Heart left ventricle (tissue), 16 donors: ENCODE results near the gene NUSAP1. TPM values are rescaled to one million over a fixed set of nuclear protein-coding genes. Genes with fewer than 3 reads are reported as not detected.
A peak's percentile ranks its signal among the peaks of the same experiment; 100 is the strongest.

ENCODE experiments used
- ATAC-seq, 4 donors: fragments of 200-7000 bp; cut with Tn5 transposase; one replicate each; pipeline ENCODE4 v1.9.1; 2020 to 2022; ENCODE audit warnings: moderate library complexity in 4 of 4, mild to moderate bottlenecking in 3 of 4, moderate number of reproducible peaks in 1 of 4
- DNase-seq, 5 donors: peaks; one replicate each; pipeline ENCODE4 v3.0.0-alpha.2; 2020
- H3K27ac ChIP-seq, 12 donors: fragments of 200-600 bp; sonication (generic) in 4 of 12; one replicate each; pipeline versions ENCODE4 v1.5.0 to v1.8.0; 2016 to 2022; ENCODE audit warnings: mild to moderate bottlenecking in 2 of 12
- H3K27me3 ChIP-seq, 9 donors: fragments of 200-600 bp; sonication (generic) in 2 of 9; one replicate each; pipeline versions ENCODE4 v1.5.1 to v1.8.0; 2016 to 2022; ENCODE audit warnings: mild to moderate bottlenecking in 3 of 9
- H3K36me3 ChIP-seq, 9 donors: fragments of 200-600 bp; sonication (generic) in 2 of 9; one replicate each; pipeline versions ENCODE4 v1.5.0 to v1.8.0; 2018 to 2022; ENCODE audit warnings: mild to moderate bottlenecking in 2 of 9
- H3K4me1 ChIP-seq, 12 donors: fragments of 200-600 bp; sonication (generic) in 4 of 12; one replicate each; pipeline versions ENCODE4 v1.5.0 to v1.8.0; 2016 to 2022; ENCODE audit warnings: mild to moderate bottlenecking in 3 of 12
- H3K4me3 ChIP-seq, 12 donors: fragments of 200-600 bp; sonication (generic) in 4 of 12; one replicate each; pipeline versions ENCODE4 v1.5.0 to v1.8.0; 2017 to 2022; ENCODE audit warnings: mild to moderate bottlenecking in 9 of 12, moderate library complexity in 4 of 12
- H3K9me3 ChIP-seq, 12 donors: fragments of 200-600 bp; sonication (generic) in 4 of 12; one replicate each; pipeline versions ENCODE4 v1.5.0 to v1.8.0; 2016 to 2022; ENCODE audit warnings: mild to moderate bottlenecking in 1 of 12
- CTCF ChIP-seq, 12 donors: fragments of 200-600 bp; sonication (generic) in 4 of 12; IDR thresholded peaks; one replicate each; pipeline versions ENCODE4 v1.5.0 to v1.8.0; 2018 to 2022; ENCODE audit warnings: antibody characterized with exemption in 12 of 12, mild to moderate bottlenecking in 5 of 12
- POLR2A ChIP-seq, 2 donors: fragments of 450-650 bp; IDR thresholded peaks; one replicate each; pipeline ENCODE4 v1.6.1; 2017; ENCODE audit warnings: antibody characterized with exemption in 2 of 2, mild to moderate bottlenecking in 2 of 2, moderate library complexity in 2 of 2
- WGBS, 4 donors: extraction: QIAGEN DNeasy Blood & Tissue Kit in 2 of 4; methylation state at CpG; one replicate each; pipeline versions ENCODE4 v1.1.5 to v1.1.7; 2013 to 2018; 5-methylcytosine and 5-hydroxymethylcytosine counted together
- intact Hi-C, 10 donors: fragments of 100-400 bp; cut with DNase I; formaldehyde crosslinking; loops; one replicate each; pipeline versions ENCODE4 v1.11.1 to v1.14.2; 2022
- polyA plus RNA-seq, 2 donors: library from polyadenylated mRNA; stranded (reverse); fragments of 200-250 nt; gene quantifications; one replicate each; pipeline ENCODE4 v1.2.3, GENCODE V29; 2013
- total RNA-seq, 9 donors: library from RNA; depleted of rRNA in 2 of 9; stranded (reverse); fragments of >200 nt in 2 of 9; fragmentation: NEBNext Ultra II Directional in 3 of 9; extraction: Animal tissue kit (Norgen Biotek cat#: 25700) in 3 of 9; gene quantifications; one replicate each; pipeline versions ENCODE4 v1.1.0 to v1.2.4, GENCODE V29; 2016 to 2023
- donor health status: ischemic (EF 13 %, LVEDD 7.1; RV severe dilation, severe dysfunction).
- donor health status: healthy with polysubstance abuse.
- donor health status: DM: no; HTN: yes; CAD: no.
- donor health status: DM: no; HTN: no; CAD: no.
- donor health status: ischemic (EF 25% LVEDD 6.9; RV normal size, moderate dysfunction).
- donor health status: ischemic (EF 25% LVEDD 5.7; RV mildly dilated, moderate dysfunction).
- donor health status: healthy.
- donor health status: DM: yes; HTN: yes; CAD: no.
- donor health status: ischemic (EF 35%, LVEDD 5.7; RV mildly dilated, moderate dysfunction).
- donor health status: nonischemic (EF 11% LVEDD 7.7; RV severe dilation, severe dysfunction).
- donor health status: DM: yes; HTN: yes; CAD: no.
- donor health status: PGD.
- donor health status: ischemic (EF 29% LVEDD 5.4; RV normal size, mild dysfunction).
- donor health status: nonischemic (EF 23%, LVEDD 6.1; RV moderate dilation, normal function).

The NUSAP1 gene
- total and polyA plus RNA-seq, 11 donors = 0.23 to 23.1 (median 1.1) TPM

- Histone ChIP-seq H3K4me1 (peaks cover 0 to 14% (median 10%) of the 10 kb centered on the region in 12 donors), H3K4me3 (no peak overlapping the region), H3K9me3 (no peaks in the 10 kb centered on the region), H3K27ac (no peak overlapping the region), H3K36me3 (no peaks in the 10 kb centered on the region), H3K27me3 (no peaks in the 10 kb centered on the region)
- intact Hi-C loops = no loop called here
- ATAC-seq (no peak), DNase-seq (no peak)
- no peak for TF ChIP-seq CTCF (IDR thresholded peaks at IDR 0.05)
- WGBS, 4 donors = 84 to 88% (median 87%) methylated on average over 3 of the region's 3 CpGs
These were observed 78.8 kb downstream of the NUSAP1 start for GRCh38 chr15:41411441-41411840.

DNA sequence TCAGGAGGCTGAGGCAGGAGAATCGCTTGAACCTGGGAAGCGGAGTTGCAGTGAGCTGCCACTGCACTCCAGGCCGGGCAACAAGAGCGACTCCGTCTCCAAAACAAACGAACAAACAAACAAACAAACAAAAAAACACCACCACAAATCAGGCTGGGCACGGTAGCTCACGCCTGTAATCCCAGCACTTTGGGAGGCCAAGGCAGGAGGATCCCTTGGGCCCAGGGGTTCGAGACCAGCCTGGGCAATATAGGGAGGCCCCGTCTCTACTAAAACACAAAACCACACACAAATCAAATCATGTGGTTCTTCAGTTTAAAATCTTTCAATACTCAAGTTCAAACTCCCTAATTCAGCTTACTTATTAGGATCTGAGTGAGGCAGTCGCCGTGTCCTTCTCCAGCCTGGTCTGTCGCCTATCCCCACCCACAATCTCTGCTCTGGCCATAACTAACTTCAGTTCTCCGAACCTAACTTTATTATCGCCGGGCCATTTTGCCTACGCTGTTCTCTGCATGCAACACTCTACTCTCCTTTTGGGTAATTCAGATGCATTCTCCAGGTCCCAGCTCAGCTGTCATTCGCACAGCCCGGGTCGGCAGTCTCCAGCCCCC lies 83.6 kb downstream of the NUSAP1 start:
- ATAC-seq (peak; percentile 12 to 54 (median 38)), DNase-seq (no peak)
- no peaks in the 10 kb centered on the region for H3K9me3 ChIP-seq
- H3K4me1 ChIP-seq = peaks cover 5 to 38% (median 26%) of the 10 kb centered on the region in 12 donors
- H3K36me3 ChIP-seq = no peaks in the 10 kb centered on the region
- peak overlapping the region; percentile 80 to 99 (median 98) for H3K4me3 ChIP-seq
- WGBS, 4 donors = 33 to 37% (median 36%) methylated on average over 20 of the region's 20 CpGs
- no peaks in the 10 kb centered on the region for H3K27me3 ChIP-seq
- intact Hi-C loops = loop anchor here in 1 of 10 donors (2.0 kb wide), 1 partner anchor 13 kb away; the partner anchor contains the start of gene NDUFAF1
- peak overlapping the region in 11 of 12 donors; percentile 50 to 94 (median 86) for H3K27ac ChIP-seq
- TF ChIP-seq CTCF (IDR thresholded peaks at IDR 0.05) (no peak), POLR2A (IDR thresholded peaks at IDR 0.05) (no peak)

GRCh38 chr15:41416742-41417417 lies 84.2 kb downstream of the NUSAP1 start, which contains the start of gene RTF1:
TSS of gene RTF1 (plus strand) at chr15:41417095. CDS start at chr15:41417116, 21 bp downstream.
- H3K27ac ChIP-seq = peak within 1 kb of the TSS; percentile 25 to 94 (median 85)
- H3K9me3 ChIP-seq = no peaks in the 10 kb centered on the region
- intact Hi-C loops = loop anchor here in 1 of 10 donors (2.0 kb wide), 1 partner anchor 14 kb away; the partner anchor contains the start of gene NDUFAF1

More at GRCh38 chr15:41416742-41417417, 84.2 kb downstream of the NUSAP1 start, which contains the start of gene RTF1:
- H3K36me3 ChIP-seq = no peaks in the 10 kb centered on the region
- H3K4me3 ChIP-seq = peak within 1 kb of the TSS; percentile 80 to 99 (median 98)
- TF ChIP-seq CTCF (IDR thresholded peaks at IDR 0.05) = no peak
- peak in 1 of 2 donors; percentile 86 for TF ChIP-seq POLR2A (IDR thresholded peaks at IDR 0.05)
- WGBS, 4 donors = 0 to 1% (median 1%) methylated on average over 36 to 74 of the region's 74 CpGs
- DNase-seq (peak; percentile 94 to 98 (median 96)), ATAC-seq (peak; percentile 96 to 98 (median 98))
- H3K27me3 ChIP-seq = no peaks in the 10 kb centered on the region
- H3K4me1 ChIP-seq = peaks cover 5 to 38% (median 26%) of the 10 kb centered on the region in 12 donors
